Subcutaneous preadipocyte (primary cell): ENCODE data around the gene CALML3. TPM values are rescaled to one million over a fixed set of nuclear protein-coding genes. Genes with fewer than 3 reads are reported as not detected.

Experiments
- total RNA-seq: library from RNA; depleted of rRNA; stranded (reverse); fragments of >200 nt; gene quantifications from 2 replicates; pipeline ENCODE4 v1.2.3, GENCODE V29; 2012

The CALML3 gene
- not detected in 2 replicates for total RNA-seq

DNA sequence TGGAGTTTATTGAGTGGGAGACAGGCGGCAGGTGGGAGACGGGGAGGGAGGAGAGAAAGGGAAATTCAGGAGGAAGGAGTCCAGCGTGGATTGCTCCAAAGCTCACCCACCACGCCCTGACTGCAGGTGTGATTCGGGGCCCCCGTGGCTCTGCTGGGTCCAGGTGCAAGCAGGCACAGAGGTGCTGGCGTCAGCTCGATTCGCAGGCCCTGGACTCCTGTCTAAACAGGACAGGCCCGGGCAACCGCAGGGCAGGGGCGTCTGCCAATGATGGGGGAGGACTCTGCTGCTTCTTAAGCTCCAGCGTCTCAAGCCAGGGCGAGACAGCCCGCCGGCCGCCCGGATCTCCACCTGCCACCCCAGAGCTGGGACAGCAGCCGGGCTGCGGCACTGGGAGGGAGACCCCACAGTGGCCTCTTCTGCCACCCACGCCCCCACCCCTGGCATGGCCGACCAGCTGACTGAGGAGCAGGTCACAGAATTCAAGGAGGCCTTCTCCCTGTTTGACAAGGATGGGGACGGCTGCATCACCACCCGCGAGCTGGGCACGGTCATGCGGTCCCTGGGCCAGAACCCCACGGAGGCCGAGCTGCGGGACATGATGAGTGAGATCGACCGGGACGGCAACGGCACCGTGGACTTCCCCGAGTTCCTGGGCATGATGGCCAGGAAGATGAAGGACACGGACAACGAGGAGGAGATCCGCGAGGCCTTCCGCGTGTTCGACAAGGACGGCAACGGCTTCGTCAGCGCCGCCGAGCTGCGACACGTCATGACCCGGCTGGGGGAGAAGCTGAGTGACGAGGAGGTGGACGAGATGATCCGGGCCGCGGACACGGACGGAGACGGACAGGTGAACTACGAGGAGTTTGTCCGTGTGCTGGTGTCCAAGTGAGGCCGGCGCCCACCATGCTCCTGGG is at the start of gene CALML3:
CALML3 (plus strand) TSS at position 321 of the 920 bp plus-strand sequence; CDS start at position 446, 125 bp downstream.

DNA sequence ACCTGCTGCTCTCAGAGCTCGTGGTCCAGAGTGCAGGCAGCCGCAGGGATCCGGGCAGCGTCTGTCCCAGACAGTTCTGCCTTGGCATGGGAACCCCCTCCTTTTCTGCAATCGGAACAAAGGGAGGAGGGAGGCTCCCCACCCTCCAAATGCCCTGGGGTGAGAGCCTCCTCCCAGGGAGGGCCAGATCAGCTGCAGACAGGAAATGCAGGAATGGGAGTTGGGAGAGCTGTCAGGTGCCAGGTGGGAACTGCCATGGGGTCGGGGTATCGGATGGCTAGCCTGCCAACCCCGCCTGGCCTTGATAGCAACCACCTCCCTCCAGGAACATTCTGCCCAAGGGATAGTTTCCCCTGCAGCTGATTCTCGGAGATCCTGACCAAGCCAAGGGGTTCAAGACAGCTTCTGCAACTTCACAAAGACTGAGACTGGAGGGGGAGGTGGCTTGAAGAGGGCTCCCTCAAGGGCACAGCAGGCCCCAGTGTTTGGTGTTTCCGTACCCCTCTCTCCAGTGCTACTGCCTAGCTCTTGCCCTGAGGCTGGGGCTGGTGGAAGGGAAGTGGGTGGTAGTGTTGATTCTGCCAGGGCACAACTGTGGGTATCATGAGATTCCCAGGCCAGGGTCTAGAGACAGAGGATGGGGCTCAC is 25.1 kb upstream of the CALML3 start, which contains the start of gene CALML5:
CALML5 (minus strand) TSS at position 78 of the 648 bp plus-strand sequence. CDS start 132 bp downstream, outside the sequence.

Other genes with a start within 250 kb of the CALML3 start
- not detected in 2 replicates for gene UCN3, start 160.0 kb upstream of the CALML3 start, total RNA-seq
- not detected in 2 replicates for gene TUBAL3, start 120.1 kb upstream of the CALML3 start, total RNA-seq
- gene NET1, start 112.4 kb upstream of the CALML3 start, total RNA-seq = 11.4 and 24.8 TPM in 2 replicates
- not detected in 2 replicates for gene CALML5, start 25.4 kb upstream of the CALML3 start, total RNA-seq
- 10.8 and 12.1 TPM in 2 replicates for gene ASB13, start 141.6 kb downstream of the CALML3 start, total RNA-seq
- gene TASOR2, start 159.9 kb downstream of the CALML3 start, total RNA-seq = 58.8 and 94.8 TPM in 2 replicates